GM23248 (cell line): ENCODE results near the gene GLT8D2. TPM values are rescaled to one million over a fixed set of nuclear protein-coding genes. Genes with fewer than 3 reads are reported as not detected.
"Not testable (repeated sequence)": the region's sequence is repeated elsewhere in the genome, so short reads cannot be mapped to it uniquely, and the experiment has no call there.

Experiments
- DNase-seq: peaks from one replicate; pipeline ENCODE4 v3.0.0-alpha.2; 2015
- H2AFZ ChIP-seq: fragments of 200-600 bp; sonication (generic); 2 replicates; pipeline ENCODE4 v1.6.1; 2016; ENCODE audit warnings: antibody characterized with exemption
- H3F3A ChIP-seq: fragments of 200-600 bp; sonication (generic); 2 replicates; pipeline ENCODE4 v1.6.1; 2016; ENCODE audit warnings: mild to moderate bottlenecking, antibody characterized with exemption, mixed run types; ENCODE audit not compliant: insufficient read depth
- H3K27ac ChIP-seq: fragments of 200-600 bp; sonication (generic); 2 replicates; pipeline ENCODE4 v1.5.1; 2016; ENCODE audit warnings: mild to moderate bottlenecking
- H3K27me3 ChIP-seq: fragments of 200-600 bp; sonication (generic); replicated peaks from 2 replicates; pipeline ENCODE4 v1.6.1; 2016; ENCODE audit warnings: mild to moderate bottlenecking; ENCODE audit not compliant: insufficient read depth
- H3K36me3 ChIP-seq: fragments of 200-600 bp; sonication (generic); 2 replicates; pipeline ENCODE4 v1.6.1; 2016; ENCODE audit warnings: low read depth, mild to moderate bottlenecking
- H3K4me1 ChIP-seq: fragments of 200-600 bp; sonication (generic); 2 replicates; pipeline ENCODE4 v1.6.1; 2016; ENCODE audit warnings: mild to moderate bottlenecking; ENCODE audit not compliant: insufficient read depth
- H3K4me2 ChIP-seq: fragments of 200-600 bp; sonication (generic); one replicate; pipeline ENCODE4 v1.6.1; 2016; ENCODE audit warnings: mild to moderate bottlenecking; ENCODE audit not compliant: unreplicated experiment
- H3K4me3 ChIP-seq: fragments of 200-600 bp; sonication (generic); 2 replicates; pipeline ENCODE4 v1.5.1; 2016; ENCODE audit warnings: mild to moderate bottlenecking
- H3K79me2 ChIP-seq: fragments of 200-600 bp; sonication (generic); 2 replicates; pipeline ENCODE4 v1.6.1; 2016; ENCODE audit warnings: mild to moderate bottlenecking; ENCODE audit not compliant: insufficient read depth
- H3K9ac ChIP-seq: fragments of 200-600 bp; sonication (generic); 2 replicates; pipeline ENCODE4 v1.6.1; 2016; ENCODE audit warnings: mild to moderate bottlenecking
- H3K9me2 ChIP-seq: fragments of 200-600 bp; sonication (generic); 2 replicates; pipeline ENCODE4 v1.6.1; 2016; ENCODE audit warnings: mixed run types, mild to moderate bottlenecking, moderate library complexity; ENCODE audit not compliant: insufficient read depth
- H3K9me3 ChIP-seq: fragments of 200-600 bp; sonication (generic); one replicate; pipeline ENCODE4 v1.6.1; 2017; ENCODE audit warnings: low read depth
- H4K20me1 ChIP-seq: fragments of 200-600 bp; sonication (generic); 2 replicates; pipeline ENCODE4 v1.6.0; 2016; ENCODE audit not compliant: insufficient read depth
- EZH2 ChIP-seq: fragments of 200-600 bp; sonication (generic); IDR thresholded peaks from 2 replicates; pipeline ENCODE4 v1.6.1; 2018; ENCODE audit warnings: antibody characterized with exemption, mild to moderate bottlenecking; ENCODE audit not compliant: insufficient read depth, poor library complexity, severe bottlenecking
- EZH2phosphoT487 ChIP-seq: fragments of 200-600 bp; sonication (generic); IDR thresholded peaks from 2 replicates; pipeline ENCODE4 v1.6.1; 2018; ENCODE audit warnings: antibody characterized with exemption, moderate library complexity, mild to moderate bottlenecking, low read depth; ENCODE audit not compliant: insufficient read depth
- WGBS, 2 experiments: methylation state at CpG; one replicate each; pipeline ENCODE4 v1.1.6; 2015 to 2017; ENCODE audit warnings: low lambda C conversion rate in 2 of 2, low coverage in 1 of 2; ENCODE audit errors: missing lambda C conversion rate in 2 of 2; 5-methylcytosine and 5-hydroxymethylcytosine counted together
- in situ Hi-C: fragments of 300-500 bp; cut with MboI; formaldehyde crosslinking; loops from 2 replicates; pipeline ENCODE4 v1.15.0; 2020
- polyA plus RNA-seq: library from polyadenylated mRNA; unstranded; fragments of >200 nt; fragmentation: Nextera tagmentation; extraction: Ambion mirVana; gene quantifications from 2 replicates; pipeline ENCODE4 v1.2.1, GENCODE V29; 2016
- total RNA-seq: library from RNA; depleted of rRNA; stranded (reverse); fragments of >200 nt; shearing (Covaris generic); gene quantifications from 2 replicates; pipeline ENCODE4 v1.2.3, GENCODE V29; 2014

Gene GLT8D2
- total and polyA plus RNA-seq, 2 experiments from 2014 or later, result 58.6 to 99.2 TPM

GRCh38 chr12:104026841-104027599 is 23.0 kb downstream of the GLT8D2 start:
- Histone ChIP-seq H3K4me1 (no peaks in the 10 kb centered on the region), H3K36me3 (no peaks in the 10 kb centered on the region), H3K9me3 (no peaks in the 10 kb centered on the region), H3K9me2 (no peaks in the 10 kb centered on the region), H3K4me2 (no peak overlapping the region), H3K4me3 (no peak overlapping the region), H3F3A (no peaks in the 10 kb centered on the region), H3K79me2 (no peaks in the 10 kb centered on the region), H4K20me1 (no peaks in the 10 kb centered on the region), H3K27ac (no peak overlapping the region), H2AFZ (no peak overlapping the region), H3K9ac (no peak overlapping the region), H3K27me3 (no peaks in the 10 kb centered on the region)
- no peak for DNase-seq
- in situ Hi-C loops, result no loop called here
- WGBS, 2 experiments, result 60 to 67% methylated on average over 5 of the region's 5 CpGs
- TF ChIP-seq EZH2phosphoT487, result no peak
- TF ChIP-seq EZH2, result no peak

GRCh38 chr12:104025771-104026170 is 24.2 kb downstream of the GLT8D2 start:
- no peaks in the 10 kb centered on the region for H3K9me2 ChIP-seq
- DNase-seq, result peak; percentile 4
- TF ChIP-seq EZH2 (no peak), EZH2phosphoT487 (no peak)
- H3K36me3 ChIP-seq, result no peaks in the 10 kb centered on the region
- H3K4me1 ChIP-seq, result no peaks in the 10 kb centered on the region
- whole genome bisulfite sequencing, 2 experiments, result 93 to 94% methylated on average over 2 of the region's 2 CpGs
- H3K27me3 ChIP-seq, result no peaks in the 10 kb centered on the region
- H3K9ac ChIP-seq, result no peak overlapping the region
- in situ Hi-C loops, result no loop called here
- H3K27ac ChIP-seq, result no peak overlapping the region
- no peaks in the 10 kb centered on the region for H3F3A ChIP-seq
- no peak overlapping the region for H3K4me3 ChIP-seq
- no peaks in the 10 kb centered on the region for H4K20me1 ChIP-seq
- no peaks in the 10 kb centered on the region for H3K9me3 ChIP-seq
- no peak overlapping the region for H3K4me2 ChIP-seq
- no peak overlapping the region for H2AFZ ChIP-seq
- no peaks in the 10 kb centered on the region for H3K79me2 ChIP-seq

DNA sequence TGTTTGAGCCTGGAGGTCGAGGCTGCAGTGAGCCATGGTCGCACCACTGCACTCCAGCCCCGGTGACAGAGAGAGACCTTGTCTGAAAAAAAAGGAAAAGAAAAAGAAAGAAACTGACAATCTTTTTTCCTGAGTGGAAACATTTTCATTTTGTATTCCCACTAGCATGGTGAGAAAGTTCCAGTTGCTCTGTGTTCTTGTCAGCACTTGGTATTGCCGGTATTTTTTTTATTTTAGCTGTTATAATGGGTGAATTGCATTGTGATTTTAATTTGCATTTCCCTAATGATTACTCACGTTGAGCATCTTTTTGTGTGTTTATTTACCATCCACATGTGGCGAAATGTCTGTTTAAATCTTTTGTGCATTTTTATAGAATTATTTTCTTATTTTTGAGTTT is 25.6 kb downstream of the GLT8D2 start:
- H3K79me2 ChIP-seq, result no peaks in the 10 kb centered on the region
- in situ Hi-C loops, result no loop called here

DNA sequence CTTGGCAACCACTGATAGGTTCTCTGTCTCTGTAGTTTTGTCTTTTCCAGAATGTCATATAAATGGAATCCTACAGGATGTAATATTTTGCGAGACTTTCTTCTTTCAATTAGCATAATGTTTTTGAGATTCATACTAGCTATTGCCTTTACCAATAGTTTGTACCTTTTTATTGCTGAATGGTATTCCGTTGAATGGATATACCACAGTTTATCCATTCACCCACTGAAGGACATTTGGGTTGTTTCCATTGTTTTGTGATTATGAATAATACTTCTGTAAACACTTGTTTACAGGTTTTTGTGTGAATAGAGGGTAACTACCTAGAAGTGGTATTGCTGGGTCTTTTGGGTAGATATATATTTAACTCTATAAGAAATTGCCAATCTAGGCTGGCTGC is 26.3 kb downstream of the GLT8D2 start:
- Histone ChIP-seq H3K27me3 (no peaks in the 10 kb centered on the region), H3K4me2 (no peak overlapping the region), H3K36me3 (no peaks in the 10 kb centered on the region), H3K9ac (no peak overlapping the region), H3K4me3 (no peak overlapping the region), H3K9me2 (no peaks in the 10 kb centered on the region), H3K9me3 (no peaks in the 10 kb centered on the region), H3K27ac (no peak overlapping the region), H2AFZ (no peak overlapping the region), H3K79me2 (no peaks in the 10 kb centered on the region), H3K4me1 (no peaks in the 10 kb centered on the region), H4K20me1 (no peaks in the 10 kb centered on the region), H3F3A (no peaks in the 10 kb centered on the region)
- no peak for DNase-seq
- TF ChIP-seq EZH2, result no peak
- no peak for TF ChIP-seq EZH2phosphoT487
- in situ Hi-C loops, result no loop called here
- WGBS, 2 experiments, result 94 to 96% methylated on average over 2 of the region's 2 CpGs

More for the DNA sequence above, 25.6 kb downstream of the GLT8D2 start:
- DNase-seq, result no peak
- WGBS, 2 experiments, result 92 to 95% methylated on average over 6 of the region's 6 CpGs
- no peaks in the 10 kb centered on the region for H4K20me1 ChIP-seq
- H3K36me3 ChIP-seq, result no peaks in the 10 kb centered on the region
- H3K9me3 ChIP-seq, result no peaks in the 10 kb centered on the region
- H3F3A ChIP-seq, result no peaks in the 10 kb centered on the region
- no peak overlapping the region for H3K9ac ChIP-seq
- H3K9me2 ChIP-seq, result no peaks in the 10 kb centered on the region
- no peaks in the 10 kb centered on the region for H3K27me3 ChIP-seq
- no peak overlapping the region for H3K4me2 ChIP-seq
- no peak overlapping the region for H3K4me3 ChIP-seq
- TF ChIP-seq EZH2 (no peak), EZH2phosphoT487 (no peak)
- H3K4me1 ChIP-seq, result no peaks in the 10 kb centered on the region
- H2AFZ ChIP-seq, result no peak overlapping the region
- no peak overlapping the region for H3K27ac ChIP-seq

GRCh38 chr12:104022786-104023185 is 27.2 kb downstream of the GLT8D2 start:
- Histone ChIP-seq H3F3A (no peaks in the 10 kb centered on the region), H3K9me3 (no peaks in the 10 kb centered on the region), H3K4me1 (no peaks in the 10 kb centered on the region), H3K9ac (no peak overlapping the region), H3K27me3 (no peaks in the 10 kb centered on the region), H3K36me3 (no peaks in the 10 kb centered on the region), H2AFZ (no peak overlapping the region), H3K79me2 (no peaks in the 10 kb centered on the region), H3K27ac (no peak overlapping the region), H4K20me1 (no peaks in the 10 kb centered on the region), H3K4me3 (no peak overlapping the region), H3K4me2 (no peak overlapping the region), H3K9me2 (no peaks in the 10 kb centered on the region)
- TF ChIP-seq EZH2phosphoT487 (no peak), EZH2 (no peak)
- WGBS, 2 experiments, result 48 to 49% methylated on average over 3 of the region's 3 CpGs
- in situ Hi-C loops, result no loop called here
- no peak for DNase-seq

- H3K4me3 ChIP-seq, H3K9me2 ChIP-seq, H3K9ac ChIP-seq, H3K27ac ChIP-seq, H3K36me3 ChIP-seq, H3K27me3 ChIP-seq, H2AFZ ChIP-seq, H3K9me3 ChIP-seq, H3K79me2 ChIP-seq, in situ Hi-C loops, H4K20me1 ChIP-seq, H3F3A ChIP-seq, DNase-seq, H3K4me1 ChIP-seq, H3K4me2 ChIP-seq: not testable (repeated sequence)
- WGBS, 2 experiments, result 86 to 94% methylated on average over 1 of the region's 1 CpG
Observed at GRCh38 chr12:104021862-104022261, 28.1 kb downstream of the GLT8D2 start.
